Kidney (tissue), 14 donors: Measurements from ENCODE around the gene ADORA2A. TPM values are rescaled to one million over a fixed set of nuclear protein-coding genes. Genes with fewer than 3 reads are reported as not detected.
A peak's percentile ranks its signal among the peaks of the same experiment; 100 is the strongest.

ENCODE experiments used
- DNase-seq, 5 donors: peaks; one replicate each; pipeline ENCODE4 v3.0.0-alpha.2; 2013 to 2020
- FAIRE-seq: peaks from 2 replicates; lab custom pipeline; 2012; peaks lifted over from hg19 to GRCh38; lab: Jason Lieb, UNC
- H3K27ac ChIP-seq, 2 donors: one replicate each; pipeline ENCODE4 v1.7.0; 2013; ENCODE audit warnings: low read depth in 2 of 2, low read length in 2 of 2, inconsistent platforms in 1 of 2
- H3K27me3 ChIP-seq: one replicate; pipeline ENCODE4 v1.7.1; 2013; ENCODE audit warnings: low read length, inconsistent platforms; ENCODE audit not compliant: control insufficient read depth, insufficient read depth
- H3K36me3 ChIP-seq, 3 donors: one replicate each; pipeline versions ENCODE4 v1.7.0 to v1.7.1; 2013; ENCODE audit warnings: low read length in 3 of 3, control low read depth in 1 of 3, inconsistent platforms in 1 of 3; ENCODE audit not compliant: insufficient read depth in 3 of 3, control insufficient read depth in 2 of 3
- H3K4me1 ChIP-seq, 3 donors: one replicate each; pipeline versions ENCODE4 v1.7.0 to v1.7.1; 2013; ENCODE audit warnings: low read length in 3 of 3, inconsistent platforms in 1 of 3, low read depth in 1 of 3; ENCODE audit not compliant: control insufficient read depth in 2 of 3, insufficient read depth in 2 of 3
- H3K4me3 ChIP-seq, 3 donors: one replicate each; pipeline versions ENCODE4 v1.7.0 to v1.8.1; 2013; ENCODE audit warnings: low read length in 3 of 3, control low read depth in 1 of 3, inconsistent platforms in 1 of 3
- H3K9ac ChIP-seq, 3 donors: one replicate each; pipeline versions ENCODE4 v1.7.0 to v1.7.1; 2013; ENCODE audit warnings: low read length in 3 of 3, control low read depth in 1 of 3, inconsistent platforms in 1 of 3
- H3K9me3 ChIP-seq, 3 donors: one replicate each; pipeline versions ENCODE4 v1.7.0 to v1.7.1; 2013; ENCODE audit warnings: low read length in 3 of 3, control low read depth in 1 of 3, inconsistent platforms in 1 of 3; ENCODE audit not compliant: control insufficient read depth in 2 of 3, insufficient read depth in 1 of 3
- CTCF ChIP-seq: IDR thresholded peaks from 3 replicates; pipeline ENCODE4 v1.5.1; 2012; ENCODE audit warnings: mild to moderate bottlenecking, moderate library complexity, borderline replicate concordance; ENCODE audit not compliant: insufficient read depth; ENCODE audit errors: extremely low read depth
- intact Hi-C: fragments of 100-400 bp; cut with DNase I; formaldehyde crosslinking; loops from one replicate; pipeline ENCODE4 v1.11.1; 2022
- polyA plus RNA-seq: library from polyadenylated mRNA; stranded (reverse); fragments of 350-450 nt; fragmentation: Illumina TruSeq; extraction: RNeasy Lipid Tissue Mini Kit (QIAGEN cat#74804); gene quantifications from one replicate; pipeline ENCODE4 v1.2.3, GENCODE V29; 2014; ENCODE audit warnings: low read depth, low replicate concordance; ENCODE audit not compliant: insufficient read depth
- total RNA-seq: library from RNA; stranded (reverse); fragmentation: NEBNext Ultra II Directional; extraction: Animal tissue kit (Norgen Biotek cat#: 25700); gene quantifications from one replicate; pipeline ENCODE4 v1.2.1, GENCODE V29; 2021
- donor health status: control.
- donor health status: control.
- donor health status: control.
- donor health status: control.
- donor health status: control.
- donor health status: DM: yes; HTN: yes; CAD: no.
- donor health status: Normal renal cell carcinoma (clear cell type).

The ADORA2A gene
- total and polyA plus RNA-seq, 2 donors from 2014 or later, result 6.1 to 6.9 TPM

GRCh38 chr22:24389680-24390079 is 37.7 kb upstream of the ADORA2A start:
- FAIRE-seq, result no peak
- no peak overlapping the region for H3K9ac ChIP-seq
- no peak for TF ChIP-seq CTCF
- H3K36me3 ChIP-seq, result peaks cover 0 to 6% (median 0%) of the 10 kb centered on the region in 3 donors
- DNase-seq, result no peak
- intact Hi-C loops, result no loop called here
- peaks cover 0 to 8% (median 7%) of the 10 kb centered on the region in 3 donors for H3K4me1 ChIP-seq
- H3K27ac ChIP-seq, result peak overlapping the region; percentile 35 to 45
- H3K27me3 ChIP-seq, result no peaks in the 10 kb centered on the region
- H3K4me3 ChIP-seq, result no peak overlapping the region
- no peaks in the 10 kb centered on the region for H3K9me3 ChIP-seq

GRCh38 chr22:24390156-24390555 is 37.2 kb upstream of the ADORA2A start:
- TF ChIP-seq CTCF, result no peak
- H3K27ac ChIP-seq, result peak overlapping the region; percentile 35 to 45
- FAIRE-seq, result no peak

GRCh38 chr22:24390576-24390975 is 36.8 kb upstream of the ADORA2A start:
- Histone ChIP-seq H3K36me3 (peaks cover 0 to 6% (median 0%) of the 10 kb centered on the region in 3 donors), H3K27ac (peak overlapping the region in 1 of 2 donors; percentile 2), H3K27me3 (no peaks in the 10 kb centered on the region), H3K4me3 (no peak overlapping the region), H3K4me1 (peaks cover 0 to 8% (median 7%) of the 10 kb centered on the region in 3 donors), H3K9me3 (no peaks in the 10 kb centered on the region), H3K9ac (no peak overlapping the region)
- DNase-seq (no peak), FAIRE-seq (no peak)
- no peak for TF ChIP-seq CTCF
- intact Hi-C loops, result no loop called here

More at GRCh38 chr22:24390156-24390555, 37.2 kb upstream of the ADORA2A start:
- no peaks in the 10 kb centered on the region for H3K27me3 ChIP-seq
- DNase-seq, result no peak
- peaks cover 0 to 8% (median 7%) of the 10 kb centered on the region in 3 donors for H3K4me1 ChIP-seq
- H3K9ac ChIP-seq, result no peak overlapping the region
- H3K36me3 ChIP-seq, result peaks cover 0 to 6% (median 0%) of the 10 kb centered on the region in 3 donors
- intact Hi-C loops, result no loop called here
- H3K4me3 ChIP-seq, result no peak overlapping the region
- no peaks in the 10 kb centered on the region for H3K9me3 ChIP-seq

- peak overlapping the region; percentile 53 to 78 for H3K27ac ChIP-seq
- FAIRE-seq (no peak), DNase-seq (no peak)
- peaks cover 0 to 8% (median 7%) of the 10 kb centered on the region in 3 donors for H3K4me1 ChIP-seq
- H3K4me3 ChIP-seq, result no peak overlapping the region
- no peaks in the 10 kb centered on the region for H3K9me3 ChIP-seq
- no peak overlapping the region for H3K9ac ChIP-seq
- intact Hi-C loops, result no loop called here
- H3K36me3 ChIP-seq, result peaks cover 0 to 6% (median under 1%) of the 10 kb centered on the region in 3 donors
- H3K27me3 ChIP-seq, result no peaks in the 10 kb centered on the region
- no peak for TF ChIP-seq CTCF
Observed at GRCh38 chr22:24391836-24392217, 35.6 kb upstream of the ADORA2A start.
